Esophagus squamous epithelium (tissue), 4 donors: ENCODE results near the gene KDM5B.
"Not testable (repeated sequence)": the region's sequence is repeated elsewhere in the genome, so short reads cannot be mapped to it uniquely, and the experiment has no call there.

Experiments
- POLR2A ChIP-seq, 4 donors: fragments of 450-650 bp; IDR thresholded peaks; one replicate each; pipeline ENCODE4 v1.6.1; 2017; ENCODE audit warnings: antibody characterized with exemption in 4 of 4, mild to moderate bottlenecking in 4 of 4, moderate library complexity in 3 of 4
- TF ChIP-seq, protein P1 (sequence below), 6 experiments: fragments of 450-650 bp in 4 of 6; fragments of 200-600 bp in 2 of 6; sonication (generic) in 2 of 6; IDR thresholded peaks; one replicate each; pipeline ENCODE4 v1.5.1; 2016 to 2019; ENCODE audit warnings: antibody characterized with exemption in 6 of 6, mild to moderate bottlenecking in 4 of 6, moderate library complexity in 4 of 6

DNA sequence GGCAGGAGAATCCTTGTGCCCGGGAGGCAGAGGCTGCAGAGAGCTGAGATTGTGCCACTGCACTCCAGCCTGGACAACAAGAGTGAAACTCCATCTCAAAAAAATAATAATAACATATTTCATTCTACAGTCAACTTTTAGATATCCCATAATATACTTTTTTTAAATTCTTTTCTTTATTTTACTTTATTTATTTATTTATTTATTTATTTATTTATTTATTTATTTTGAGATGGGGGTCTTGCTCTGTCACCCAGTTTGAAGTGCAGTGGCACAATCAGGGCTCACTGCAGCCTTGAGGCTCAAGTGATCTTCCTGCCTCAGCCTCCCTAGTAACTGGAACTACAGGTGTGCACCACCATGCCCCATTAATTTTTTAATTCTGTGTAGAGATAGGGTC is 94.0 kb downstream of the KDM5B start:
- TF ChIP-seq, protein P1, sequence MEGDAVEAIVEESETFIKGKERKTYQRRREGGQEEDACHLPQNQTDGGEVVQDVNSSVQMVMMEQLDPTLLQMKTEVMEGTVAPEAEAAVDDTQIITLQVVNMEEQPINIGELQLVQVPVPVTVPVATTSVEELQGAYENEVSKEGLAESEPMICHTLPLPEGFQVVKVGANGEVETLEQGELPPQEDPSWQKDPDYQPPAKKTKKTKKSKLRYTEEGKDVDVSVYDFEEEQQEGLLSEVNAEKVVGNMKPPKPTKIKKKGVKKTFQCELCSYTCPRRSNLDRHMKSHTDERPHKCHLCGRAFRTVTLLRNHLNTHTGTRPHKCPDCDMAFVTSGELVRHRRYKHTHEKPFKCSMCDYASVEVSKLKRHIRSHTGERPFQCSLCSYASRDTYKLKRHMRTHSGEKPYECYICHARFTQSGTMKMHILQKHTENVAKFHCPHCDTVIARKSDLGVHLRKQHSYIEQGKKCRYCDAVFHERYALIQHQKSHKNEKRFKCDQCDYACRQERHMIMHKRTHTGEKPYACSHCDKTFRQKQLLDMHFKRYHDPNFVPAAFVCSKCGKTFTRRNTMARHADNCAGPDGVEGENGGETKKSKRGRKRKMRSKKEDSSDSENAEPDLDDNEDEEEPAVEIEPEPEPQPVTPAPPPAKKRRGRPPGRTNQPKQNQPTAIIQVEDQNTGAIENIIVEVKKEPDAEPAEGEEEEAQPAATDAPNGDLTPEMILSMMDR (IDR thresholded peaks at IDR 0.05) = not testable (repeated sequence)
- not testable (repeated sequence) for TF ChIP-seq POLR2A (IDR thresholded peaks at IDR 0.05)
